HG03097 (cell line): ENCODE data around the gene CENPB.

Experiments
- ATAC-seq: cut with Tn5 transposase; IDR thresholded peaks from one replicate; pipeline ENCODE4 v1.9.1; 2021; ENCODE audit not compliant: unreplicated experiment, low FRiP score

The CENPB gene

DNA sequence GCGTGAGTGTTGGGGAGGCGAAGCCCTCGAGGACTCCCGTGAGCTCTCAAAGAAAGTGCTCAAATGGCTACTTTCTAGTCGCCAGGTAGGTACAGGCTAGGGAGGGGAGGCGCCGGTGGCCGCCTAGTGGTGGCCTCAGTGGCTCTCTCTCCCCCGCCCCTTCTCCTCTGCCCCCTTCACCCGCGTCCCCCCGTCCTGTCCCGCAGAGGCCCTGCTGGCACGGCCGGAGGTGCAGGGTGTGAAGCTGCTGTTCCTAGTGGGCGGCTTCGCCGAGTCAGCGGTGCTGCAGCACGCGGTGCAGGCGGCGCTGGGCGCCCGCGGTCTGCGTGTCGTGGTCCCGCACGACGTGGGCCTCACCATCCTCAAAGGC, 35.2 kb downstream of the CENPB start:
- ATAC-seq = no peak

DNA sequence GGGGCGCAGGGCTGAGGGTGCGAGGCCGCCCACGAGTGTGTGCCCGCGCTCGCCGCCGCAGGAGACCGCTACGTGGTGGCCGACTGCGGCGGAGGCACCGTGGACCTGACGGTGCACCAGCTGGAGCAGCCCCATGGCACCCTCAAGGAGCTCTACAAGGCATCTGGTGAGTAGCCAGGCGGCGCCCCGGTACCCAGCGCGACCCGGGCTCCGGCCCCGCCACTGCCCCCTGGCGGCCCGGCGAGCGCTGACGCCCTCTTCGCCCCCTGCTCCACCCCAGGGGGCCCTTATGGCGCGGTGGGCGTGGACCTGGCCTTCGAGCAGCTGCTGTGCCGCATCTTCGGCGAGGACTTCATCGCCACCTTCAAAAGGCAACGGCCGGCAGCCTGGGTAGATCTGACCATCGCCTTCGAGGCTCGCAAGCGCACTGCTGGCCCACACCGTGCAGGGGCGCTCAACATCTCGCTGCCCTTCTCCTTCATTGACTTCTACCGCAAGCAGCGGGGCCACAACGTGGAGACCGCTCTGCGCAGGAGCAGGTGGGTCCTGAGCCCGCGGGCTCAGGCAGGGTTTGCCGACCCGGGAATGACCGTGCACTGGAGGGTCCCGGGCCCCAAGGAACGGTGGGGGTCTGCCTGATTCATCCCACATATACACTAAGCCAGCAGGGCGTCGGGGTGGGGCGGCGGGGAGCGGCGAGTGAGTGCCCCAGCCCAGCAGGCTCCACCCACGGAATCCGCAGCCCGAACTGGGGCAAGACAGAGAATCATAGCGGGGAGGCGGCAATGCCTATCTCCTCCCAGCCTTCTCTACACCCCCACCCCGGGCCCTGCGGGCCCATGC, 36.6 kb downstream of the CENPB start:
- ATAC-seq = no peak

DNA sequence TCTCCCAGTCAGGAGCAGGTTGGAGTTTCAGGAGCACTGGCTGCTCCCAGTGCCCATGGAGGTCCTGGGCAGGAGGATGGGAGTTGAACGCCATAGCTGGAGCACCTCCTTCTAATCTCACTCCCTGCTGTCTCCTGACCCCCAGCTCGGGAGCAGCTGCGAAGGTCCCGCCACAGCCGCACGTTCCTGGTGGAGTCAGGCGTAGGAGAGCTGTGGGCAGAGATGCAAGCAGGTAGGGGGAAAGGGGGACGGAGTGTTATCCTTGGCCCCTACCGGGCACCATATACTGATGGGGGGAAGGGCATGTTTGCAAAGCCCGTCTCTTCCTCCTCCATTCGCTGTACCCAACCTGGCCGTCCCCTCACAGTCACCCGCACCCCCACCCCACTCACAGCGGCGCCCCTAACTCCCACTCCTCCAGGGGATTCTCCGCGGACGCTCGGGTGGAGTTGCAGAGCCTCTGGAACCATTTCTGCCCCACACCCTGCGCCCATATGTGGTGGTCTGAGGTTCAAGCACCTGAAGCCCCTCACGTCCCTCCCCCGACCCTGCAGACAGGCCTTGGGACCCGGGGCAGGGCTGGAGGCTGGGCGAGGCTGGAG, 37.4 kb downstream of the CENPB start:
- ATAC-seq = no peak

DNA sequence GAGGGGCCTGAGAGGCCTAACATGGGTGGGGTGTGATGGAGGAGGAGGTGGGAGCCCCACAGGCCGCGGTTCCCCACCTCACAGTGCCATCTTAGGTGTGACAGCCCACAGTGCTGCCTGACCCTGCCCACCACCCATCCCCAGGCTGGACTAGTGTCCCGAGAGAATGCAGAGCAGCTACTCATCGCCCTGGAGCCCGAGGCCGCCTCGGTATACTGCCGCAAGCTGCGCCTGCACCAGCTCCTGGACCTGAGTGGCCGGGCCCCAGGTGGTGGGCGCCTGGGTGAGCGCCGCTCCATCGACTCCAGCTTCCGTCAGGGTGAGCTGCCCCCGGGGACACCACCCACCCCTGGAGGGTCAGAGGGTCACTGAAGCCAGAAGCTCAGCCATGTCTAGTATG, 38.5 kb downstream of the CENPB start:
- ATAC-seq = no peak

DNA sequence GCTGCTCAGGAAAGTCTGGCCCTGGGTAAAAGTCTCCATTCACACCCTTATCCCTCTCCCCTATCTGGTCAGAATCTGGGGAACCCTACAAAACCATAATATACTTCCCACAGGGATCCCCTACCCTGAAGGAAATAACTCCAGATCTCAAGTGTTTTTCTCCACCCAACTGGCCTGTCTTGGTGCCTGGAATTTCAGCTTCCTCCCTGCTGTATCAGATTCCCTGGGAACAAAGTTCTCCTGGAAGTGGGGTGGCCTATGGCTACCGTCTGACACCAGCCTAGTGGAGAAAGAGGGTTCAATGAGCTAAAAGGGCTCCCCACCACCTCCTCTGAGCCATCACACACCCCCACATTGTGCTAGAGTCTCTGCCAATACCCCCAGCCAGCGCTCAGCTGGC, 39.1 kb downstream of the CENPB start:
- ATAC-seq = no peak

DNA sequence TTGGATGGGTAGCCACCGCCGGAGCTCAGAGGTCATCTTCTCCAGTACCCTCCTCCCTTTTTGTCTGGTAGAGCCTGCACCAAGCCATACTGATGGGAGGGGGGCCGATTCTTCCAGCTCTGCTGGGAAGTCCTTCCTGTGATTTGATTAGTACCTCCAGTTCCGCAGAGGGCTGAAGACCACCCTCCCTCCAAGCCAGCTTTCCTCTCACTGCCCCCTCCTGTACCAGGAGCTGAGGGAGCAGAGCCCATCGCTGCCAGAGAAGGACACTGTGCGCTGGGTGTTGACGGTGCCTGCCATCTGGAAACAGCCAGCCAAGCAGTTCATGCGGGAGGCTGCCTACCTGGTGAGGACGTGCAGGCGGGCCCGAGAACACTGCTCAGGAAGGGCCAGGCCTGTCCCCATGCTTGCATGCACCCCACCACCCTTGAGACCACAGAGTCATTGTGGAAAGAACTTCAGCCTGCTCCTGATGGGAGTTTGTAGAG, 40.8 kb downstream of the CENPB start:
- no peak for ATAC-seq

DNA sequence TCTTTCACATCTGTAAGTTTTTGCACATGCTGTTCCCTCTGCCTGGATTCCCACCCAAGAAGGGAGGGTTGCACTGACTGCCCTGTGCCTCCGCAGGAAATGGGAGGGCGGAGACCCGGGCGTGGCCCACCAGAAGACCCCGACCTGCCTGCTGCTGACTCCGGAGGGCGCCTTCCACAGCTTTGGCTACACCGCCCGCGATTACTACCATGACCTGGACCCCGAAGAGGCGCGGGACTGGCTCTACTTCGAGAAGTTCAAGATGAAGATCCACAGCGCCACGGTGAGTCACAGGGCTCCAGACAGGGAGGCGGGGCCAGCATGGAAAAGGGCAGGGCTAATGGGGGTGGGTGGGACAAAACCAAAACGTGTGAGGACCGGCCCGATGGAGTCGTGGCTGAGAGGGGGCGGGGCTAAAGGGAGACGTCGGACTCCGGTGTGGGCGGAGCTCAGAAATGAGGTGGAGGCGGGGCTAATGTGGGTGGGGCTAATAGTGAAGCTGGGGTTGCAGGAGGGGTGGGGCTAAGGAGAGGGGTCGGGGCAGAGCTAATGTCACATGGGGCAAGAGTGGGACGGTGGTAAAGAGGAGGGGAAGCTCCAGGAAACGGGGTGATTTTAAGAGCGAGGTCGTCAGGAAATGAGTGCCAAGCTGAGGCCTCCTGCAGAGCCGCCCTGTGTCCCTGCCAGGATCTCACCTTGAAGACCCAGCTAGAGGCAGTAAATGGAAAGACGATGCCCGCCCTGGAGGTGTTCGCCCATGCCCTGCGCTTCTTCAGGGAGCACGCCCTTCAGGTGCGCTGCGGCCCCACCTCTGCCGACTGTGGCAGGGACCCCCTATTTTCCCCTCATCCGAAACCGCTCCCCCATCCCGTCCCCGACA, 41.5 kb downstream of the CENPB start:
- no peak for ATAC-seq

DNA sequence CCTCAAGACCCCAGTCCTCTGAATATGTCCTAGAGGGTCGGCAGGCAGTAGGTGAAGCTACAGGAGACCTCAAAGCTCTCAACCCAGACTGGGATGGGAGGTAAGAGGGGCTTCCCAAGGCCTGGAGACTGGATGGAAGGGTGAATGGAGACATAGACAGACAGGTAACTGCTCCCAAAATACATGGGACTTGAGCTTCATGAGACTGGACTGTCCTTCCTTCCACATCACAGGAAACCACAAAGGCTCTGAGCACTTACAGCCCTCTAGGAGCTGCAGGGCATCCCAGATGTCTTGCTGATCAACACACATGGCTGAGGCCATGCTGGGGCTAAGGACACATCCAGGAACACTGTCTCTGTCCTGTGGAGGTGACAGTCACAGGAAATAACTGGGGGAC, 42.5 kb downstream of the CENPB start:
- no peak for ATAC-seq

DNA sequence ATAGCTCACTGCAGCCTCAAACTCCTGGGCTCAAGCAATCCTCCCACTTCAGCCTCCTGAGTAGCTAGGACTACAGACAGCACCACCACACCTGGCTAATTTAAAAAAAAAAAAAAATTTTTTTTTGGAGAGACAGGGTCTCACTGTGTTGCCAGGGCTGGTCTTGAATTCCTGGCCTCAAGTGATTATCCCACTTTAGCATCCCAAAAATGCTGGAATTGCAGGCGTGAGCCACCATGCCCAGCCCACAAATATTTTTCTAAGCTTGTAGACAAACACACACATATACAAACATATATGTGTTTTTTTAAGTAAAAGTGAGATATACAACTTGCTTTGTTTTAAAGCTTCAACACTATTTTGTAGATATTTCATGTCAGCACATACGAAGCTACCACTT, 43.3 kb downstream of the CENPB start:
- no peak for ATAC-seq

DNA sequence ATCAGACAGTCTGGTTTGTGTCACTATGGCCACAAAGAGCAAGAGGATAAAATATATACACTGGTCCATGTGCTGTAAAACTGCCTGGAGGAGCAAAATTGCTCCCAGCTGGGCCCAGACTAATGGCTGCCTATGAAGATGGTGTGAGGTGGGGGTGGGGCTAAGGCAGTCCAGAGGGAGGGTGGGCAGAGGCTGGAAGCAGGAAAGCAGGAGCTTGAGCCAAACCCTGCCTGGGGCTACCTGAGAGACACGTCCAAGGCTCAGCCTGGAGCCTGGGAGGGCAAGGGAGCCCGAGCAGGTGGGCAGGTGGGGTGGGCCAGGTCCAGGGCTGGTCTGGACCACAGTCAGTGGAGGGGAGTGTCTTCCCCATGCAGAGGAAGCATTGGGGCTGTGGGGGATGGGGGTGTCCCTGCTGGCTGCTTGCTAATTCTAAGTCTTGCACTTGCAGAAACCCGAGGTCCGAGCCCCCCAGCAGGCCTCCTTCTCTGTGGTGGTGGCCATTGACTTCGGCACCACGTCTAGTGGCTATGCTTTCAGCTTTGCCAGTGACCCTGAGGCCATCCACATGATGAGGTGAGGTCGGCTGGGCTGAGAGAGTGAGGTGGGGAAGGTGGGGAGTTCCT, 44.6 kb downstream of the CENPB start:
- ATAC-seq = no peak

DNA sequence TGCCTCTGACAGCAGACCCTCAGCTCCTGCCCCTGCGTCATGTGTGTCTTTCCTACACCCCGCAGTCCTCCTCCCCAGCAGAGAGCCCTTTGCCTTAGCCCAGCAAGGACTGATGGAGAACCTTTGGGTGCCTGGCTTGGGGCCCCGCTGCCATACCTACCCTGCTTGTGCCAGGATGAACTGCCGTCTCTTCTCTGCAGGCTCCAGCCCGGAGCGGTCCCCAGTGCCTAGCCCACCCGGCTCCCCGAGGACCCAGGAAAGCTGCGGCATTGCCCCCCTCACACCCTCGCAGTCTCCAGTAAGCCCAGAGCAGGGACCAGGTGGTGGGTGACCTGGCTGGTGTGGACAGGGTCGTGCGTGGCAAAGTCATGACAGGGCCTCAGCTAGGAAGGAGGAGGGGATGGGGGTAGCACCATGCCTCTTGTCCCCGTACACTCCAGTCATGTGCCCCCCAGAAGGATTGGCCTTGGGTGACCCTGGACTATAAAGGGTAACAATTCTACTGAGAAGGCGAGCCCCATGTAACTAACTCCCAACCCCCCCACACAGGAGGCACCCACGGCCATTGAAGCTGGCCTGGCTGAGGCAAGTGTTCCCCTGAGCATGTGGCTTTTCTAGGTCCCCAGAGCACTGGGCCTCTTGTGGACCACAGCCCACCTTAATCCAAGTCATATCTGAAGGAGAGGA, 45.8 kb downstream of the CENPB start:
- ATAC-seq = no peak

DNA sequence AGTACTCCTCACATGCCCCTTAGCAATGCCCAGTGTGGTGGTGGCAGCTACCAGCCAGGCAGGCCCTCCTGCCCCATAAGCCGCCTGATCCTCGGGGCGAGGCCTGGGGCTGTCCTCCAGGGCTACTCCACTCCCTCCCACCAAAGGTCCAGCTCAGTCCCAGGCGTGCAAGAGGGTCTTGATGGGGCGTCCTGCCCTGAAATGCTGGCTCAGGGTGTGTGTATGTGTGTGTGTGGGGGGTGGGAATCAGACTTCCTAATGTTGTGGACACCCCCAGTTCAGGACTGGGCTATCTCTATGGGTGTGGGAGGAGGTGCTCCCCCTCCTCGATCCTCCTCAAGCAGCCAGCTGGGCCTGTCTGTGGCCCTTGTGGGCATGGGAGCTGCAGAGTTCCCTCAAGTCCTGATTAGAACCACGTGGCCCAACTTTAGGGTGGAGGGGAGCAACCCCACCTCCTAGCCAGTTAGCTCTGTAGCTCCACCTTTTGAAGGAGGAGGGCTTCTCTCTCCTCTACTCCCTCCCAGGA, 46.6 kb downstream of the CENPB start:
- no peak for ATAC-seq

DNA sequence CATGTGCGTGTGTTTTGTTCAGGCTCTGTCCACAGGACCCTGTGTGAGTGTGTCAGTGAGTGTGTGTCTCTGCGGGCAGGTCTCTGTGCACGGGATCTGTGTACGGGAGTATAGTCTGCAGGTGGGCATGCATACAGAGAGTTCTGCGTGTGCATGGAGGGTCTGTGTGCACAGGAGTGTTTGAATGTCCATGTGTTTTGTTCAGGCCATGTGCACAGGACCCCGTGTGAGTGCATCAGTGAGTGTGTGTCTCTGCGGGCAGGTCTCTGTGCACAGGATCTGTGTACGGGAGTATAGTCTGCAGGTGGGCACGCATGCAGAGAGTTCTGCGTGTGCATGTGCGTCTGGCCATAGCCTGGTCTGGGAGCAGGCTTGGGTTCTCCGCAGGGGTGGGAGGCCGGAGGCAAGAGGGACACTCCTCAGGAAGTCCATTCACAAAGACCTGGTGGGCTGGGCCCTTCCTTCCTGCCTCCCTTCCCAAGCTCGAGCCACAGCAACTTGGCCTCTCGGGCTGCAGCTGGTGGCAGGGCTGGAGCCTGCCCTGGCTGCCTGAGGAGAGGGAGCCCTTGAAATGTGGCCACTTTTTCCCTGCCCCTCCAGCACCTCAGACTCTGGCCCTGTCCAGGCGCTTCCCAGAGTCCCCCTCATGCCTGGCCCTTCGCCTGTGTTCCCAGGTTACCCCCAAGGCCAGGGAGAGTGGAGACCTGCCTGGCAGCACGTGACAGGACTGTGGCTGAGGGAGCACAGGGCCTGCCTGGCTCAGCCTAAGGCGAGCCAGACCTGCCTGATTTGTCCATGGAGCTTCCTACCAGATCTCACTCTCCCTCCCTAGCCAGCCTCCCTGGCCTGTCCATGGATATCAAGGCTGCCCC, 47.2 kb downstream of the CENPB start:
- ATAC-seq = no peak

DNA sequence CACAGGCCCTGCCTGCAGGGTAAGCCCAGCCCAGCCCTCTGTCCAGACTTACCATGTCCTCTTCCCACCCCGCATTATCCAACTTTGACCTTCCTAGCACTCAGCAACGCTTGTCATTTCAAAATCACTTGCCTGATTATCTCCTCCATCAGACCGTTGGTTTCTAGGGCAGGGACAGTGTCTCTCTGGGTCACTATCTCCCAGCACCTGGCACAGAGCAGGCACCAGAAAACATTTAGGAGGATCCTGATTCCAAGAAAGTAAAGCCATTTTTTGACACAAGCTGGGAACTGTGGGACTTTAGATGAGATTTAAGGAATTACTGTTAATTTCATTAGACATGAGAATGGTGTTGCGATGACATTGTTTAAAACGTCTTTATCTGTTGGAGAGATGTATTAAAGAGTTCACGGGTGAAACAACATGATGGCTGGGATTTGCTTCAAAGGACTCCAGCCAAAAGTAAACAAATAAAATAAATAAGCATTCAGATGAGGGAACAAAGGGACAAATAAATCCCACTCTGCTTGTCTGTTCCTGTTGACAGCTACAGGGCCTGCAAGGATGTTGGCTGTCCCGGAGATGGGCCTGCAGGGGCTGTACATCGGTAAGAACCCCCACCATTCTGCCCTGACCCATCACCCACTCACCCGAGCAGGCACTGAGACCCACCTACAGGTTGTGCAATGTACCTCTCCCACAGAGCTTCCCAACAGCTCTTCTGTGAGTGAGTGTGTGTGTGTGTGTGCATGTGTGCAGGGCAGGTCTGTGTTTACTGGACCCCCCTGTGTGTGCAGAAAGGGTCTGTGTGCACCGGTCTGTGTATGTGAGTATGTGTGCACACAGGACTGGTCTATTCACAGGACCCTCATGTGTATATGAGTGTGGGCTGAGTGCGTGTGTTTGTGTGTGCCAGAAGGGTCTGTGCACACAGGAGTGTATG, 48.2 kb downstream of the CENPB start:
- ATAC-seq = no peak

DNA sequence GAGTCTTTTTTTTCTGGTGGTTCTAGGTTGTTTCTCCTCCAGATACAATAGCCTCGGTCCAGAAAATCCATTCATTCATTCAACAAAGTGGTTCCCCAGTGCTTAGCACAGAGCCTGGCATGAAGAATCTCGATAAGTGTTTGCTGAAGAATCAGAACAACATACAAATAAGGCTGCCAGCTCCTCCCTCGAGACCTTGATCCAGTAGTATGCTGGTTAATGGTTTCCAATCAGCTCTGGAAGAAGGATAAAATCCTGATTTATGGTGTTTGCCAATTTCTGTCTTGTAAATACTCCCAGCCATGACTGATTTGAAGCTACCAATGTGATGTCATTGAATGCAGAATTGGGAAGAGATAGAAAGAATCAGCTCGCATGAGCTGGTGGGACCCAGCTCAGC, 50.8 kb downstream of the CENPB start:
- no peak for ATAC-seq

DNA sequence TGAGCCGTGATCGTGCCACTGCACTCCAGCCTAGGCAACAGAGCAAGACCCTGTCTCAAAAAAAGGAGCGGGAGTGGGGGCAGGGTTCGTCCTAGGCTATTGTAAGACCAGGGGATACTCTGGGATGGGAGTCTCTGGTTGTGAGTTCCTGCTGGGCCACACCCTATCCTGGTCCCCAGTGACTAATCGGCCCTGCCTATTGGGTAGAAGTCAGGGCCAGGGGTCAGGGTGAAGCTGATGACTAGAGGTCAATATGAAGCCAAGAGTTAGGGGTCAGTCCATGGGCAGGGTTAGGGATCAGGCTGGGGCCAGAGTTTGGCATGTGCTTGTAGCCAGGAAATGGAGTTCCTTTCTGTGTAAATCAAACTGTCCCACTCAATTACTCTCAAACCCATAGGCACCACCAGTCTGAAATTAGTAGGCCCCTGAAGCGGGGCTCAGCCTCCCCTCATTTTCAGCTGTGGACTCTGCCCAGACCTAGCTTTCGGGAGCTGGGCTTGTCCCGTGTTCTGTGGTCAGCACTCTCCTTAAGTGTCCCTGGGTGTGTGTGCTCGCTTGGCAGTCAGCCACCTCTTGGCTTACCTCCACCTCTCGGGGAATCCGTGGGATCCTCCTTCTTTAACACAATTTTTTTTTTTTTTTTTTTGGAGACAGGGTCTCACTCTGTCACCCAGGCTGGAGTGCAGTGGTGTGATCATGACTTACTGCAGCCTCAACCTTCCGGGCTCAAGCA, 52.3 kb downstream of the CENPB start:
- ATAC-seq = no peak
